ENCODE measurements around the gene TOMM22. TPM values are rescaled to one million over a fixed set of nuclear protein-coding genes. Genes with fewer than 3 reads are reported as not detected.

The TOMM22 gene
- polyA plus RNA-seq, 2 of the 4 experiments (the other 2 are of a cell fraction), result 63.2 to 68.4 TPM

DNA sequence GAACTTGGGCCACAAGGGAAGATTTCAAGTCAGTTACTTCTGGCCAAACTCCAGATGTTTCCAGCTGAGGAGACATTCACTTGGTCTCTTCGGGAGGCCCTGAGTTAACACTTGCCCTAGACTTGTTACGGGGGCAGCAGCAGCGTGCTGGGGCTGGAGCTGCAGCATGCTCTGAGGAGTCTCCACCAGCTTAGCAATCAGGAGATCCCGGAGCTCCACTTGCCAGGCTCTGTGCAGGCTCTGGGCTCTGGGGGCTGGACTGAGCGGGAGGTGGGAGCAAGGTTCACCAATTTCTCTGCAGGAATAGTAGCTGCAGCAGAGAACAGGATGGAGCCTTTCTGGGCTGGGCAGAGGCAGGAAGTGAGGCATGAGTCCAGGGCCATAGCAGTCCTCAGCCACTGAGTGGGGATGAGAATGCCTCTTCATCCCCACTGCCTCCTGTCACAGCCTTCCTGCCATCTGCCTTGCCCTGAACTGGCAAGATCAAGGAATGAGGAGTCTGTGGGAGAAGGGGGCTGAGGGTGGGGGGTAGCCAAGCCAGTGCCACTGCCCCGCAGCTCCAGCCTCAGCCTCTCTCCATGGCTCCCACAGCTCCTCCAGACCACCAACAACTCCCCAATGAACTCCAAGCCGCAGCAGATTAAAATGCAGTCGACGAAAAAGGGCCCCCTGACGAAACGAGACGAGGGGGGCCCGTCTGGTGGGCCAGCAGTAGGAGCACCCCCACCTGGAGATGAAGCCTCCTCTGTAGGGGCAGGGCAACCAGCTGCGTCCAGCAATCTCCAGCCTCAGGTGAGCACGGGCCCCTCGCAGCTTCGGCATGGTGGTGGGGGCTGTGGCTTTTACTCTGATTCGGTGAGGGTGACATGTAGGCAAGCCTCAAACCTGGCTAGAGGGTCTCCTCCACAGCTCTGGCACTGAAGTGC, 47.4 kb downstream of the TOMM22 start:
- TF ChIP-seq HOXB5 (CRISPR knock-in tag; IDR thresholded peaks at IDR 0.05), result no peak
- TF ChIP-seq, protein P1, sequence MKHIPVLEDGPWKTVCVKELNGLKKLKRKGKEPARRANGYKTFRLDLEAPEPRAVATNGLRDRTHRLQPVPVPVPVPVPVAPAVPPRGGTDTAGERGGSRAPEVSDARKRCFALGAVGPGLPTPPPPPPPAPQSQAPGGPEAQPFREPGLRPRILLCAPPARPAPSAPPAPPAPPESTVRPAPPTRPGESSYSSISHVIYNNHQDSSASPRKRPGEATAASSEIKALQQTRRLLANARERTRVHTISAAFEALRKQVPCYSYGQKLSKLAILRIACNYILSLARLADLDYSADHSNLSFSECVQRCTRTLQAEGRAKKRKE (CRISPR knock-in tag; IDR thresholded peaks at IDR 0.05; ENCODE audit: low read depth), result no peak
- no peak for TF ChIP-seq MAZ (IDR thresholded peaks at IDR 0.05; ENCODE audit: borderline replicate concordance, low read depth, low read length)
- TF ChIP-seq SMC3 (IDR thresholded peaks at IDR 0.05), result no peak
- no peak for TF ChIP-seq HDAC2 (IDR thresholded peaks at IDR 0.05)
- TF ChIP-seq POLR2AphosphoS2 (conservative IDR thresholded peaks at IDR 0.05; ENCODE audit: low read length), result no peak
- TF ChIP-seq, protein P2, sequence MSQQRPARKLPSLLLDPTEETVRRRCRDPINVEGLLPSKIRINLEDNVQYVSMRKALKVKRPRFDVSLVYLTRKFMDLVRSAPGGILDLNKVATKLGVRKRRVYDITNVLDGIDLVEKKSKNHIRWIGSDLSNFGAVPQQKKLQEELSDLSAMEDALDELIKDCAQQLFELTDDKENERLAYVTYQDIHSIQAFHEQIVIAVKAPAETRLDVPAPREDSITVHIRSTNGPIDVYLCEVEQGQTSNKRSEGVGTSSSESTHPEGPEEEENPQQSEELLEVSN (IDR thresholded peaks at IDR 0.05; ENCODE audit: borderline replicate concordance, low read depth), result no peak
- 88% methylated on average over 8 of the region's 18 CpGs for WGBS (ENCODE audit: missing lambda C conversion rate)
- no peaks in the 10 kb centered on the region for H3K4me1 ChIP-seq
- ATAC-seq (no peak), FAIRE-seq (no peak), DNase-seq (ENCODE audit: low read depth in 1 of 2, low spot score in 1 of 2) (no peak)
- H3K27ac ChIP-seq, result no peak overlapping the region
- H3K4me2 ChIP-seq, result no peak overlapping the region
- H3K9me3 ChIP-seq, result no peaks in the 10 kb centered on the region
- H3K4me3 ChIP-seq, result no peak overlapping the region
- CTCF ChIA-PET, result interaction anchor here (1.0 to 1.1 kb wide), 2 partner anchors 10 to 11 kb away, joined by 3 to 4 read pairs; no protein-coding TSS in a partner anchor
- POLR2A ChIA-PET, result no interaction called here

DNA sequence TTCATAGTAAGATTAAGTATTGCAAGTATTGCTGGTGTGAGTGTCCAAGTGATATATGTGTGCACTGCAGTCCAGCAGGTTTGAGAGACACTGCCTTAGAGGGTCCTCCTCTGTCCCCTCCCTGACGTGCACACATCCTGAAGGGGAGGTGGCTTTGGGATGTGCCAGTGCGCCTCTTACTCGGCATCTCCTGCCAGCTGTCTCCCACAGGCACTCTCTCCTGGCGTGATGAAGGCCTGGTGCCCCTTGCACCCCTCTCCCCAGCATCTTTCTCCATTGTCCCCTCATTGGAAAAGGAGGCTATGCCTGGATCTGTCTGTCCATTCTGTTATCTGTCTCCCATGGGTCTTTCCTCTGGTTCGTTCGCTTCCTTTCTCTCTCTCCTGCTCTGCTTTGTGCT, 48.2 kb downstream of the TOMM22 start:
- DNase-seq (ENCODE audit: low read depth in 1 of 2, low spot score in 1 of 2) (no peak), ATAC-seq (no peak), FAIRE-seq (no peak)
- WGBS (ENCODE audit: missing lambda C conversion rate), result 87% methylated on average over 5 of the region's 6 CpGs
- ChIA-PET POLR2A (no interaction called here), CTCF (interaction anchor here (1.0 to 1.1 kb wide), 3 partner anchors 9 to 20 kb away, joined by 3 to 4 read pairs (median 3); no protein-coding TSS in a partner anchor)
- no peak overlapping the region for H3K27ac ChIP-seq
- no peaks in the 10 kb centered on the region for H3K4me1 ChIP-seq
- TF ChIP-seq ZFP36 (IDR thresholded peaks at IDR 0.05; ENCODE audit: borderline replicate concordance, partially characterized antibody), result no peak
- TF ChIP-seq, protein P3, sequence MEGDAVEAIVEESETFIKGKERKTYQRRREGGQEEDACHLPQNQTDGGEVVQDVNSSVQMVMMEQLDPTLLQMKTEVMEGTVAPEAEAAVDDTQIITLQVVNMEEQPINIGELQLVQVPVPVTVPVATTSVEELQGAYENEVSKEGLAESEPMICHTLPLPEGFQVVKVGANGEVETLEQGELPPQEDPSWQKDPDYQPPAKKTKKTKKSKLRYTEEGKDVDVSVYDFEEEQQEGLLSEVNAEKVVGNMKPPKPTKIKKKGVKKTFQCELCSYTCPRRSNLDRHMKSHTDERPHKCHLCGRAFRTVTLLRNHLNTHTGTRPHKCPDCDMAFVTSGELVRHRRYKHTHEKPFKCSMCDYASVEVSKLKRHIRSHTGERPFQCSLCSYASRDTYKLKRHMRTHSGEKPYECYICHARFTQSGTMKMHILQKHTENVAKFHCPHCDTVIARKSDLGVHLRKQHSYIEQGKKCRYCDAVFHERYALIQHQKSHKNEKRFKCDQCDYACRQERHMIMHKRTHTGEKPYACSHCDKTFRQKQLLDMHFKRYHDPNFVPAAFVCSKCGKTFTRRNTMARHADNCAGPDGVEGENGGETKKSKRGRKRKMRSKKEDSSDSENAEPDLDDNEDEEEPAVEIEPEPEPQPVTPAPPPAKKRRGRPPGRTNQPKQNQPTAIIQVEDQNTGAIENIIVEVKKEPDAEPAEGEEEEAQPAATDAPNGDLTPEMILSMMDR (IDR thresholded peaks at IDR 0.05), result no peak
- TF ChIP-seq, protein P4, sequence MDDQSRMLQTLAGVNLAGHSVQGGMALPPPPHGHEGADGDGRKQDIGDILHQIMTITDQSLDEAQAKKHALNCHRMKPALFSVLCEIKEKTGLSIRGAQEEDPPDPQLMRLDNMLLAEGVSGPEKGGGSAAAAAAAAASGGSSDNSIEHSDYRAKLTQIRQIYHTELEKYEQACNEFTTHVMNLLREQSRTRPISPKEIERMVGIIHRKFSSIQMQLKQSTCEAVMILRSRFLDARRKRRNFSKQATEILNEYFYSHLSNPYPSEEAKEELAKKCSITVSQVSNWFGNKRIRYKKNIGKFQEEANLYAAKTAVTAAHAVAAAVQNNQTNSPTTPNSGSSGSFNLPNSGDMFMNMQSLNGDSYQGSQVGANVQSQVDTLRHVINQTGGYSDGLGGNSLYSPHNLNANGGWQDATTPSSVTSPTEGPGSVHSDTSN (IDR thresholded peaks at IDR 0.05), result no peak
- H3K4me3 ChIP-seq, result no peak overlapping the region
- no peaks in the 10 kb centered on the region for H3K9me3 ChIP-seq
- no peak overlapping the region for H3K4me2 ChIP-seq

DNA sequence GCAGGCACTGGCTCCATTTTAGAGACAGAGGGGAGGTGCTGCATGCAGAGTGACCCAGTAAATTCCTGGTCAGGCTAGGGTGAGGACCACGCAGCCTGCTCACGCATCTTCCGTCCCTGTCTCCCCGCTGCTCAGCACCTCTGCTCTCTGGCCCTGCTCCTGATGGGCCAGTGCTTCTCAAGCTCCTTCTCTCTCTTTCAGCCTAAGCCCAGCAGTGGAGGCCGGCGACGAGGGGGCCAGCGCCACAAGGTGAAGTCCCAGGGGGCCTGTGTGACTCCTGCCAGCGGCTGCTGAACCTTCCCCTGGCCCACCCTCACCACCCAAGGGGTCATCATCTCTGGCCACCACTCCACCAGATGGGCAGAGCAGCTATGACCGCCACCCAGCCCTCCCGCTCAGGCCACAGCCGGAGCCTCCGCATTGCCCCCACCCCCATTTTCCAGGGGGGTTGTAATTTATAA, 48.7 kb downstream of the TOMM22 start:
- H3K4me2 ChIP-seq, result no peak overlapping the region
- no peak for DNase-seq (ENCODE audit: low read depth in 1 of 2, low spot score in 1 of 2)
- POLR2A ChIA-PET, result no interaction called here
- no peak for ATAC-seq
- no peak for FAIRE-seq
- no peak overlapping the region for H3K27ac ChIP-seq
- no peak overlapping the region for H3K4me3 ChIP-seq
- H3K9me3 ChIP-seq, result no peaks in the 10 kb centered on the region
- WGBS (ENCODE audit: missing lambda C conversion rate), result 93% methylated on average over 12 of the region's 13 CpGs
- TF ChIP-seq EHF (CRISPR knock-in tag; IDR thresholded peaks at IDR 0.05), result no peak
- no peak for TF ChIP-seq CHD4 (IDR thresholded peaks at IDR 0.05; ENCODE audit: borderline replicate concordance)
- TF ChIP-seq, protein P5, sequence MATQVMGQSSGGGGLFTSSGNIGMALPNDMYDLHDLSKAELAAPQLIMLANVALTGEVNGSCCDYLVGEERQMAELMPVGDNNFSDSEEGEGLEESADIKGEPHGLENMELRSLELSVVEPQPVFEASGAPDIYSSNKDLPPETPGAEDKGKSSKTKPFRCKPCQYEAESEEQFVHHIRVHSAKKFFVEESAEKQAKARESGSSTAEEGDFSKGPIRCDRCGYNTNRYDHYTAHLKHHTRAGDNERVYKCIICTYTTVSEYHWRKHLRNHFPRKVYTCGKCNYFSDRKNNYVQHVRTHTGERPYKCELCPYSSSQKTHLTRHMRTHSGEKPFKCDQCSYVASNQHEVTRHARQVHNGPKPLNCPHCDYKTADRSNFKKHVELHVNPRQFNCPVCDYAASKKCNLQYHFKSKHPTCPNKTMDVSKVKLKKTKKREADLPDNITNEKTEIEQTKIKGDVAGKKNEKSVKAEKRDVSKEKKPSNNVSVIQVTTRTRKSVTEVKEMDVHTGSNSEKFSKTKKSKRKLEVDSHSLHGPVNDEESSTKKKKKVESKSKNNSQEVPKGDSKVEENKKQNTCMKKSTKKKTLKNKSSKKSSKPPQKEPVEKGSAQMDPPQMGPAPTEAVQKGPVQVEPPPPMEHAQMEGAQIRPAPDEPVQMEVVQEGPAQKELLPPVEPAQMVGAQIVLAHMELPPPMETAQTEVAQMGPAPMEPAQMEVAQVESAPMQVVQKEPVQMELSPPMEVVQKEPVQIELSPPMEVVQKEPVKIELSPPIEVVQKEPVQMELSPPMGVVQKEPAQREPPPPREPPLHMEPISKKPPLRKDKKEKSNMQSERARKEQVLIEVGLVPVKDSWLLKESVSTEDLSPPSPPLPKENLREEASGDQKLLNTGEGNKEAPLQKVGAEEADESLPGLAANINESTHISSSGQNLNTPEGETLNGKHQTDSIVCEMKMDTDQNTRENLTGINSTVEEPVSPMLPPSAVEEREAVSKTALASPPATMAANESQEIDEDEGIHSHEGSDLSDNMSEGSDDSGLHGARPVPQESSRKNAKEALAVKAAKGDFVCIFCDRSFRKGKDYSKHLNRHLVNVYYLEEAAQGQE (IDR thresholded peaks at IDR 0.05), result no peak
- no peaks in the 10 kb centered on the region for H3K4me1 ChIP-seq
- CTCF ChIA-PET, result interaction anchor here (1.0 to 1.1 kb wide), 3 partner anchors 8 to 20 kb away, joined by 3 to 4 read pairs (median 3); no protein-coding TSS in a partner anchor

All from A549 (cell line).